Measurements from ENCODE around the gene CST11.

- no peak for TF ChIP-seq CTCF (conservative IDR thresholded peaks at IDR 0.05; ENCODE audit: low read length)
- TF ChIP-seq EZH2phosphoT487 (IDR thresholded peaks at IDR 0.05; ENCODE audit: borderline replicate concordance), result no peak
Measured at GRCh38 chr20:23444859-23445258, 7.8 kb downstream of the CST11 start.
